HG03103 (cell line): Measurements from ENCODE around the gene CNTNAP2.

Source experiments
- ATAC-seq: cut with Tn5 transposase; IDR thresholded peaks from one replicate; pipeline ENCODE4 v1.9.1; 2021; ENCODE audit warnings: low read depth; ENCODE audit not compliant: unreplicated experiment

CNTNAP2 gene

DNA sequence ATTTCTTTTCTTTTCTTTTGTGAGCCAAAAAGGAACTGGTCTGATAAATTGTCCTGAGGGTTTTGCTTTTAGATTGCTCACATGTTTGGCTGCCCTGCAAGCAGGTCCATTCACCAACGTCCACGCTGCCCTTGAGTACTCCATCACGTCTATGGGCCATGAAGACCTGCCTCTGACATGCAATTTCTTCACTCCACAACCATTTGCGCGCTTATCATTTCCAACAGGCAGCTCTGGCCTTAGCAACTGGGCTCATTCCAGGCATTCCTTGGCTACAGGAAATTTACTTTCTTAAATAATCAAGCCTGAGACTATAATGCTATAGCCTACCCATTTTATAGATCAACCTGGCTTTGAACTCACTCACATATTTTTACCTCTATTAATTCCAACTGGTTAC lies 2065.7 kb downstream of the CNTNAP2 start:
- no peak for ATAC-seq

DNA sequence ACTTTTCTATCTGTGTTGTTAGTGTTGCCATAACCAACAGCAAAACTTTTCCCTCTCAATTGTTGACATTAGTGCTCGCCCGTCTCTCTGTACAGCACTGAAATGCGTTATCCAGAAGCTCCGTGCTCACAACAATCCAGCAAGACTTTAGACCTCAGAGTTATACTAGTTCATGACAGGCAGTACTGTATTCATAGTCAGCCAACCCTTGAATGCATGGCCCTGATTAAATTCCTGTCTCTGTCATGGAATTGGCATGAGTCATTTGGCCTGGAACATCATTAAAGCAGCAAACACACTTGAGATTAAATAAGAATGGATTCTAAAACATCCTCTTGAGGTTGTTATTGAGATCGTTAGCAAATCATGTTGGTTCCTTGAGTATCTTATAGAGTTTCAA lies 2068.4 kb downstream of the CNTNAP2 start:
- no peak for ATAC-seq

DNA sequence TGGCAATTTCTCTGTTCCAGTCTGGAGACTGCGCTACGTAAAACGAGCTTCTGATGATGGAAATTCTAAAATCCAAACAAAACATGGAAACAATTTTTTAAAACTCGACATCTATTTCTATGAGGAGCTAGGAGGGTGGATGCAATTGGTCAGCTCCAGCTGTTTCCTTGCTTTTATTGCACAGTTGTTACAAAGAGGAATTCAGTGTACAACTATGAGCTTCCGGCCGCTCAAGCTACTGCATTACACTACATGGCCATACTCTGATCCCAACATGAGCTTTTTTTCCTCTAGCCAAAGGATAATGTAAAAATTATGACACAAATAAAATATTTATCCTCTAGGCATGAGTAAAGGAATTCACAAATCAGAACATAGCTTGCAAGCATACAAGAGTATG lies 2070.9 kb downstream of the CNTNAP2 start:
- no peak for ATAC-seq

DNA sequence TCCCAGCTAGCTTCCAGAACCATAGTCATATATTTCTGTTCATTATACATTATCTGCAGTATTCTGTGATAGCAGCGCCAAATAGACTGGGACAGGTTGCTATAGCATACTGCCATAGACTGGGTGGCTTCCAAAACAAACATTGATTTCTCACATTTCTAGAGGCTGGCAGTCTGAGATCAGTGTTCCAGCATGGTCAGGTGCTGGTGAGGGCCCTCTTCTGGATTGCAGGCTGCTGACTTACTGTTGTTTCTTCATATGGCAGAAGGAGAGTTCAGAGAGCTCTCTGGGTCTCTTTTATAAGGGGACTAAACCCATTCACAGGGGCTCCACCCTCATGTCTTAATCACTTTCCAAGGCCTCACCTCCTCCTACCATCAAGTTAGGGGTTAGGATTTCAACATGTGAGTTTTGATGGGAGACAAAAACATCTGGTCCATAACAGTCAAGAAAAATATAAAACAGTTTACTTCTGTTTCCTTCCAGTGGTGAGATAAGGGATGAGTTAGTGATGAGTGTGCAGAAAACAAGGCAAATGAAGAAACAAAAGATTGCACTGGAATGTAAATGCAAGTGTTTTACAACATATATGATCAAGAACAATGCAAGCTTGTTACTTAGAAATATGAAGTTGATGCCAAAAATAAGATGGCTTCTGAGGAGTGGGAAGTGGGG lies 2074.9 kb downstream of the CNTNAP2 start:
- no peak for ATAC-seq

DNA sequence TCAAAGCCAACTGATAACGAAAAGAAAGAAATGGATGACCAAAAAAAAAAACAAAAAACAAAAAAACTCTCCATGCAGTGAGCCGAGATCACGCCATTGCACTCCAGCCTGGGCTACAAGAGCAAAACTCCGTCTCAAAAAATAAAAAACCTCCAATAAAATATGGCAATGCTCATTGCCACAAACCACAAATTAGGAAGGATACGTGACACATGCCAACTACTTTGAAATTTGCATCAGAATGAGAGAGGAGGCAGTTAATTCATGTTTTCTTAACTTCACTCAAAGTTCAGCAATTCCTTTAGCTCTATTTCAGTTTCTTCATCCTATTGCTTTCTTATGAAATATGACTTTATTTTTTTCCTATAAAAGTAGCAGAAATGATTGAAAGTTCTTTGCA lies 2075.9 kb downstream of the CNTNAP2 start:
- ATAC-seq: no peak

DNA sequence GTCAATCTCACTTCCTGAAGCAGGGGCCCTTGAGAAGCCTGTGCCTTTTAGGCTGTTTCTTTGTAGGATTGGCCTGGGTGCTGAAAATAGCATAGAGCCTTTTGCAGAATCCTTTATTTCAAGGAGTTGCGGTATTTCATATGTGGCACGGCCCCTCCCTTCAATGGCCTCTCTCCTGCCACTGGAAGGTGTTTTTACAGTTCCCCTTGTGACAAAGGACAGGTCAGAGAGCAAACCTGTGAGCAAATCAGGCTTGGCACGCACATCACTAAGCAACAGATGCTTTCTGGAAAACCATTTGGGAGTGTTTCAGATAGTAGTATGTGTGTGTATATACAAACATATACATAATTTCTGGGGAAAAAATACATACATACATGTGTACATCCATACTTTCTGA lies 2085.4 kb downstream of the CNTNAP2 start:
- ATAC-seq: no peak

DNA sequence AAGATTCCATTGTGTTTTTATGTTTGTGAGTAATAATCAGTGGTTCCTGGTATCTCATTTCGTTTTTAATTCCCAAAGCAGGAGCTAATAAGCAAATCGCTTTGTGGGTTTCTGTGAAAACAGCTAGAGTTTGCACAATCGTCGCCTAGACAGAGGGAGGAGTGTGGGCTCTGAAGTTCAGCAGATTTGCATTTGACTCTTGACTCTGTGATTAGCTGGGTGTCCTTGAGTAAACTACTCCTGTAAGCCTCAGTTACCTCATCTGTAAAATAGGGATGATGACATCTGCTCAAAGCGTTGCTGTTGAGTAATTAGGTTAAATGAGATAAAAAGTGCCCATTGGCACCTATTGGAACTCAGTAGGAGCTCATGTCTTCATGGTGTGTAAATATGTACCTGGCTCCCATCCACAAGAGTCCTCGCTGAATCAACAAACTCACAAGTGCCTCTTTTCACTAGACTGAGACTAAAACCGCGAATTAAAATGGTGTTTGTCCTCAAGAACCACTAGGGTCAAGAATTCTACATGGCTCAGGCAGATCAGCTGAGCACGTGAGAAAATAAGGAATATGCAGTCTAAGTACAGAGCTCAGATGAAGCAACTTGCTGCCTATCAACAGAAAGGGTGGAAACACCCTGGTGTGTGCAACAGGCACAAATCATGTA lies 2088.2 kb downstream of the CNTNAP2 start:
- no peak for ATAC-seq

DNA sequence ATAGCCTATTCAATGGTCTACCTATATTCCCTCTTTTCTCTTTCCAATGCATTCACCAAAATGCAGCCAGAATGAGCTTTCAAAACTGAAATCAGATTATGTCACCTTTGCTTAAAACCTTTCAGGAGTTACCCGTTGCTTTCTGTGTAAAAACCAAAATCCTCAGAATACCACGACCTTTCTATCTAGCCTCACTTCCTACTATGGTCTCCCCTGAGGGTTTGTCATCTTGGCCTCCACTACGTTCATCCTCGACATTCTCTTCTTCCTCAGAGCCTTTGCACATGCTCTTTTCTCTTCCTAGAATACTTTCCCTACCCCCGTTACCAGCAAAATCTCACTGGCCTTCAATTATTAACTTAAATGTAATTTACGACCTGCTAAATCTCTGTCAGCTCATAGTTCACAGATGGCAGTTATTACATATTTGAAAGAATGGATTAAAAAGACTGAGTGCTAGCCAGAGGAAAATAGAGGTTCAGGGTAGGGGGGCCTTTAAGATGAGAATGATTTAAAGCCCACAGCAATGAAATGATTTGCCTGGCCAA lies 2093.1 kb downstream of the CNTNAP2 start:
- ATAC-seq: no peak

DNA sequence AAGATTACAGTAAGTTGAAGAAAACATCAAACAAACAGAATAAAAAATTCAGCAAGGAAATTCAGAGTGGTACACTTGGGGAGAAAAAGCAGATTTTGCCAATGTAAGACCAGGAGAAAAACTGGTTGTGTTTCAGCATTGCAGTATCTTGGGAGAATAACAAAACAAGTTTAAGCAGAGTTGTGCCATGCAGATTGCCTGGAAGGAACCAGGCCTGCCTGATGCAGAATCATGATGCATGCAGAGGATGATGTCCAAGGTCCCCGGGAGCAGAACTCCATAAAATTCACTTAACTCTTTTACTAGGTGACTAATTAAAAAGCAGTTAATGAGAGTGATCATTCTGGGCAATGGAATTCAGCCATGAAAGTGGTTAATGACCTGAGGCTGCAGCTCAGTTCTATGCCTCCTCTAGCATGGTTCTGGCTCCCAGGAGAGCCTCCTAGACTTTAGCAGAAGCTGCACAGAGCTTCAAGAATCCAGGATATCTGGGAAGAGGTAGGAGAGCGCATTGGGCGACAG lies 2094.3 kb downstream of the CNTNAP2 start:
- ATAC-seq: no peak

DNA sequence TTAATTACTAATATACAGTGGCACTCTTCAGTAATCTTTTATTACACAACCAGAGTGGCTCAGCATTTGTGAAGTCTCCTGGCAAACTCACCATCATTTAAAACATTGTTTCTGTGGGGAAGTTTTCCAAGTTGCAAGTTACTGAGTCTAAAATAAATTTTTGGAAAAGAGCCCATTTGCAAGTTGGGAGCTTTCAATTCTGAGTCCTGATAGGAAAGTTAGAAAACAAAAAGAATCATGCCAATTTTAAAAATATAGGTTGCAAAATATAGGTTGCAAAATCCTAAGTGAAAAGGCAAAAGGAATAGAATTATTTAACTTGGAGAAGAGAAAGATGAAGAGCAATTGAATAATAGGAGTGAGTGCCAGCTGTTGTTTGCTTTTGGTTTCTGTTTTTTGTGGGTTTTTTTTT lies 2095.1 kb downstream of the CNTNAP2 start:
- ATAC-seq: no peak

DNA sequence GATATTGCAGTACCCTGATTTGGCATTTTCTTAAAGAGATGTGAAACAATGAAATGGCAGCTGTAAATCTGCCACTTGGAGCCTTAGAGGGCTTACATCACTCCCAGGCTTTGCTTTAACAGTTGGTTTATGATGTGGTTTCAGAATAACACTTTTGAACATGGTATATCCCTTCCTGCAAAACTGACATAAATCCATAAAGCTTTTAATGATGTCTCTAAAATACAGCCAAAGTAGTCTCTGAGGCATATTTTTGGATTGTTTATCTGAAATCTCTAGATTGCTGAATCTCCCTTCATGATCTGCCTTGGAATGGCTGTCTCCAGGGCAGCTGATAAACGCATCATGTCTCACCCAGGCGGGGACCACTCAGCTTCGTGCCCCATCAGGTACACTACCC lies 2096.1 kb downstream of the CNTNAP2 start:
- ATAC-seq: no peak

DNA sequence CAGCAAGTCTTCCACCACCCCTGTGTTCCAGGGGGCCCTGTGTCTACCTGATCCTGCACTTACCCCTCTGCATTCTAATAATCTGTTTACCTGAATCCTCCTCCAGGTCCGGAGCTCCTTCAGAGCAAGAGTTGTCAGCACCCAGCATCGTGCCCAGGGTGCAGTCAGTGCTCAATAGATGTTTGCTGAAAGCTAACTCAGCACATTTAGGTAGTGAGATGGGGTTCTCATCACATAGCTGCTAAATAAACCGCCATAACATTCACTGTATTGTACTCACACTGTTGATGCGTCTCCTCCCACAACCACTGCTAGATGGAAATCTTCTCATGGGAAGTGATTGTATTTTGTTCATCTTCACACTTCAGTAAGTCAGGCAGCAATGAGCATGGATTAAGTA lies 2097.5 kb downstream of the CNTNAP2 start:
- ATAC-seq: no peak

DNA sequence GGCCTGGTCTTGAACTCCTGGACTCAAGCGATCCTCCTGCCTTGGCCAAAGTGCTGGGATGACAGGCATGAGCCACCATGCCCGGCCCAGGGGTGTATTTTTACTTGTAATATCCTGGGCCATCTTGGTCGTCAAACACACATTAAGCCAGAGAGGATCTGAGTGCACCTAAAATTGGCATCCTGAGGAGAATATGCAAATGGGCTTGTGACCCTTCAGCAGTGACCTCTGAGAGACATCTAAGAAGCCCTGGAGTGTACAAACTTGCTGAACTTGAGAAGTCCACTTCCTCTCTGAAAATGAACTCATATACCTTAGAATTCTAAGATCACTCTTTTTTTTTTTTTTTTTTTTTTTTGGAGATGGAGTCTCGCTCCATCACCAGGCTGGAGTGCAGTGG lies 2102.0 kb downstream of the CNTNAP2 start:
- ATAC-seq: peak; percentile 64

DNA sequence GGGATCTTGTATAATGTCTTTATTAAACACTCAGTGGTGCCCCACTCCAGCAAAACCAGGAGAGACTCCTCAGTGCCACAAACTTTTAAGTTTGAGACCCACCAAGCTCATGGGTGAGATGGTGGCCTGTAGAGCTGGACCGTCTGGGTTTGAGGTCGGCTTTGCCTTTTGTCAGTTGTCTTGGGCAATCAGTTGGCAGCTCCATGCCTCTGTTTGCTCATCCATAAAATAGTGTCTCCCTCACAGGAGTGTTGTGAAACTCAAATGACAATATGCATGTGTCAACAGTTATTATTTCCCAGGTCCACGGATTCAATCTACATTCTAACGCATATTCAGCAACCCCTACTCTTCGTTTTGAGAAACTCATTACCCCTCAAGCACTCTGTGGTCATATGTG lies 2106.1 kb downstream of the CNTNAP2 start:
- no peak for ATAC-seq

DNA sequence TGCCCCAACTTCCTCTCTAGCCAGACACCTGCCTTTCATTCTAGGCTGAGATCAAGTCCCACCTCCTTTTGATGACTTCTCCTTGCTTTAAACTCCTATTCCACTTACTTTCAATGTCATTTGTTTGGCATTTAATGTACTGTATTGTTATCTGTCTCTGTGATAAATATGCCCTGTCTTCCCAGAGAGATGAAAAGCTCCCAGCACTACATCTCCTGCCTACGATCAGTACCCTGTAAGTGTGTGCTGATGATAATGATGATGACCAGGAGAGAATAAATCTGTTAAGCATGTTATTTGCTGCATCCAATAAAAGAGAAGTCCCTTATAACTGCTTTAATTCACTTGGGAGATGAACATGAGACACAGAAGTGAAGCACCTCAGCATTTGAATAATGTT lies 2106.6 kb downstream of the CNTNAP2 start:
- no peak for ATAC-seq

DNA sequence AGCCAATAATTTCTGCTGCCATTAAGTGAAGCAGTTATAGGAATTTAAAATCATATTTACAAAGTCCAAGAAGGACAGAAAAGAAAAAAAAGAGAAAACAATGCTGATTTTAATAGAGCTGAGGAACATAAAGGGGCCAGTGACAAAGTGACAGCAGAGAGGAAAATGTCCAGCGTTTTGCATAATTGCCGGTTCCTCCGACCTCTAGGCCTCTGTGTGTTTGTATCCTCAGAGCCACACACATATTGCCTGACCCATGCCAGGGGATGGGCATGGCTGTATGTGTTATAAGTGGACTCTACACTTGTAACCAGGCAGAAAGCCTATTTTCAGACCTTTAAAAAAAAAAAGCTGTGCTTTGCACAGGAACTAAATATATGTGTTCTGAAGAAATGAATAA lies 2107.1 kb downstream of the CNTNAP2 start:
- no peak for ATAC-seq

DNA sequence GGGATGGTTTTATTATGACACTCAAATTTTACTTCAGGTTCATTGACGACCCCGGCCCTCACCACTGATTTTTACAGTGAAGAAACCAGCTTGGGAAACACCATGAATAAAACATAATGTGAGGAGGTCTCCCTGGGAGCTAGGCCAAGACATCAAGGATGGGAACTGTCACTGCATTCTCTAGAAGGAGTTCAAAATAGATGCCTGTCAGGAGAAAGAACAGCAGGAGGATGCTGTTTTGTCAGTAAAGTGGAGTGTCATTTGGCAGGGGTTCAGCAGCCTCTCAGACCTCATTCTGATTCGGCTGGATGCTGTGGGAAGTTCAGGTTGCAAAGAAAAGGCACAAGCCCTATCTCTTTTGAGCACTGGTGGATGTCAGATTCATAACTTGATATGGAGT lies 2113.7 kb downstream of the CNTNAP2 start:
- no peak for ATAC-seq

DNA sequence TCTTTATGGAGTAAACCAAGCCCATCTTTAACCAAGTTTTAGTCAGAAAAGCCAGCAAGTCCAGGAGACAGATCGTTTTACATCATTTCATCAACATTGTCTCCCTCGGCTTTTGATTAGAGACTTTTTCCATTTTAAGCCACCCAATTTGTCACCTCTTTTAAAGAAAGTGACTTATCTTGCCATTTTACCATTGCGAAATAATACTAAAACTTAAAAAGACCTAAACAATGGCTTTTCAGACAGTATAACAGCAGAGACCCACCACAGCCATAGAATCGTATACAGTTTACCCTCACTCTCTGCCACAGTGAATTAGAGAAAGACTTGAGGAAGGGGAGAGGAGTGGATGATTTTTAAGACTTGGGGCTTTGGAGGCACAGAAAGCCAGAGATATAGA lies 2114.3 kb downstream of the CNTNAP2 start:
- no peak for ATAC-seq

DNA sequence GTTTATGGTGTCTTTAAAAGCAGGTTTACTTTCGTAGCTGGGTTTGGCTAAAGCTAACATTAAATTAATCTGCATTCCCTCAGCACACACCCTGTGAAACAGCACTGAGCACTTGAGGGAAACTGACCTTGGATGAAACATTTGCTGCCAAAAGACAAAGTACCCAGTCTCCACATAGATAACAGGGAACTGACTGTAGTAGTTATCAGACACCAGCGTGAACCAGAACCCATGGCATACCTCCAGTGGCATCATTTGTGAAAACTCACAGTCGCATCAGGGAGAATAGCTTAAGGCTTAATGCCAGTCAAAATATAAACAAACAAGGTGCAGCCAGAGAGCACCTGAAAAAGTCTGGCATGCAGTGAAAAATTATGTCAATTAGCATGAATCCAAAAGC lies 2116.2 kb downstream of the CNTNAP2 start:
- no peak for ATAC-seq

DNA sequence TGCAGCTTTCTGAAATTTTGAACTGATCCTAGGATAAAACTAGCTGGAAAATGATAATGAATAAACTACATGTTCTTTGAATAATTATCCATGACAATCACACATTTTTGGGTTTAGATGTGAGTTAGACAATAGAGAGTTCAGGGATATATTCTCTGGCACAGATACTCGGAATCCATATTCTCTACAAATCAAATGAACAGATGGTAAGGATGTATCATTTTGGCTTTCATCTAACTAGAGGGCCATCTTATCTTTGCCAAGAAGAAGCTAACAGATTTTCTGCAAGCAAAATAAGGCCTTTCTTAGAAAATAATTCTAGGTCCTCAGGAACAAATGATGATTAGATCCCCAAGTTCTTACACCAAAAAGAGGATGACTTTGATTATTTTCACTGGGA lies 2118.1 kb downstream of the CNTNAP2 start:
- ATAC-seq: no peak

DNA sequence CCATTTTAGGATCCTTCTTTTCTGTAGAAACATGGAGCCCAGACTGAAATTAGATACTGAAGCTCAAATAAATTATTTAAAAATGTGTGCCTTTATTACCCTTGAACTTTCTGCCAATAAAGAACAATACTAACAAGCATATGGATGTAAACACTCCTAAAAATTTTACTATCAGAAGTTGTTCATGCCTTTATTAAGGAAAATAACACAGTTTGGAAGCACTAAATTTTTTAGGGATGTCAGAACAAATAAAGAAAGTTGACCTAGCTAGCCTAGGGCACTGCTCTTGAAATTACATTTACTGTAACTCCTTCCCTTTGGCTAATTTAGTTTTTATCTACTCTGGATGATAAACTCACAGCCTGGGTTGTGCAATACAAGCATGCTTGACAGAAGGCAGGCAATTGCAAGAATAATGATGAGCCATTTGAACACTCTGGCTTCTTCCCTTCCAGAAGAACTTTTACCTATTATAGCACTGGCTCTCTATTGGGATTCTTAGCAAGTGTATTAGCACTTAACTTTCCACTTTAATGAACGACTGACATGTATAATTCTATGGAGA lies 2122.2 kb downstream of the CNTNAP2 start:
- no peak for ATAC-seq
